GM20000 (cell line): ENCODE data around the gene INPP5E.
A peak's percentile ranks its signal among the peaks of the same experiment; 100 is the strongest.

Experiments
- DNase-seq: peaks from one replicate; pipeline ENCODE4 v3.0.0; 2012; ENCODE audit warnings: low spot score
- TF ChIP-seq, protein P1 (sequence below): IDR thresholded peaks from 2 replicates; pipeline ENCODE4 v1.5.1; 2012; ENCODE audit warnings: mild to moderate bottlenecking, control low read depth; ENCODE audit errors: extremely low read depth, missing control alignments

Gene INPP5E

DNA sequence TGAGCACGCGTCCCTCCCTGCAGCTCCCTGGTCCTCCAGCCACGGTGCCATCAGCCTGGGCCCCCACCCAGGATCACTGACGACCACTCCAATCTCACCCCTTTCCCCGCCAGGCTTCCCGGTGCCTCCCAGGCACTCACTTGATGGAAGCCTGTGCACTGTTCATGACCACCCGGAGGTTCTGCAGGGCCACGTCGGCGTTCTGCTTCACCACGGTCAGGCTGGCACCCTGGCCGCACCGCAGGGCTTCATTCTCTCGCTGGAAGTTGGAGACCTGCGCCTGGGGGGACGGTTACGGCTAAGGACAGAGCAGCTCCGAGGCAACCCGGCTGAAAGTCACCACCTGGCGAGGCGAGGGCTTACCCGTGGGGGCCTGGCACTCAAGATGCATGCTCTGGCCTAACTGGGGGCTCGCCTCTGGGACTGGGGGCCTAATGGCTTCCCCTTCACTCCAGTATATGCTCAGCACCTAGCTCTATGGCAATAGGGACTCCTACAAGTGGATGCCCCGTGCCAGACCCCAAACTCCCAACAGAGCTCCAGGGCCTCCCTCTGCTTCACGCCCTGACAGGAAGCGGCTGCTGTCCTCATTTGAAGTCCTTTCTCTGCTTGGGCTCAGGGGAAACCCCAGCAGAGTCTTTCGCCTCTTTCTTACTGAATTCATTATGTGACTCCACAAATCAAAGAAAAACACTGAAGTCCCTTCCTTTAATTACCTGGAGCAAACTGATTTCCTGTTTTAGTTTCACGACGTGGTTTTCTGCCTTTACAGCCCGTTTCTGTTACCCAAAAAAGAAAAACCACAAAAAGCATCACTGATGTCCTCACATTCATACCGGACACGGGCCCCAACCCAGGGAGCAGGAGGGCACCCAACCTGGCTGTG, 35.5 kb downstream of the INPP5E start:
- peak; percentile 79 for DNase-seq
- TF ChIP-seq, protein P1, sequence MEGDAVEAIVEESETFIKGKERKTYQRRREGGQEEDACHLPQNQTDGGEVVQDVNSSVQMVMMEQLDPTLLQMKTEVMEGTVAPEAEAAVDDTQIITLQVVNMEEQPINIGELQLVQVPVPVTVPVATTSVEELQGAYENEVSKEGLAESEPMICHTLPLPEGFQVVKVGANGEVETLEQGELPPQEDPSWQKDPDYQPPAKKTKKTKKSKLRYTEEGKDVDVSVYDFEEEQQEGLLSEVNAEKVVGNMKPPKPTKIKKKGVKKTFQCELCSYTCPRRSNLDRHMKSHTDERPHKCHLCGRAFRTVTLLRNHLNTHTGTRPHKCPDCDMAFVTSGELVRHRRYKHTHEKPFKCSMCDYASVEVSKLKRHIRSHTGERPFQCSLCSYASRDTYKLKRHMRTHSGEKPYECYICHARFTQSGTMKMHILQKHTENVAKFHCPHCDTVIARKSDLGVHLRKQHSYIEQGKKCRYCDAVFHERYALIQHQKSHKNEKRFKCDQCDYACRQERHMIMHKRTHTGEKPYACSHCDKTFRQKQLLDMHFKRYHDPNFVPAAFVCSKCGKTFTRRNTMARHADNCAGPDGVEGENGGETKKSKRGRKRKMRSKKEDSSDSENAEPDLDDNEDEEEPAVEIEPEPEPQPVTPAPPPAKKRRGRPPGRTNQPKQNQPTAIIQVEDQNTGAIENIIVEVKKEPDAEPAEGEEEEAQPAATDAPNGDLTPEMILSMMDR = no peak

DNA sequence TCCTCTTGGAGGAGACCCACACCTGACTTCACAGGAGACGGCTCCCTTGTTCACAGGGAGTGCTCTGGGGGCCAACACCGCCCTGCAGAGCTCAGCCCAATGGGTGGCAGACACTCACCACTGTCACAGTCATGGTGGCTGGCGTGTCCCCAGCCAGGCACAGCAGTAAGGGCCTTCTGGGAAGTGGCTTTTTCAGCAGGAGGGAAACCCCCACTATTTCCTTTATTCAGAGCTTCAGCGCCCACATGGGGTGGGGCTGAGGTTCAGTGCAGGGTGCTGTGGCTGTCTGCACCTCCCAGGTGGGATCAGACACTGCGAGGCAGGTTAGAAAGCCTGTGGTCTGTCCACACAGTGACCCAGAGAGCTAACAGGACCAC, 36.1 kb downstream of the INPP5E start:
- DNase-seq = peak; percentile 82
- TF ChIP-seq, protein P1 = no peak

DNA sequence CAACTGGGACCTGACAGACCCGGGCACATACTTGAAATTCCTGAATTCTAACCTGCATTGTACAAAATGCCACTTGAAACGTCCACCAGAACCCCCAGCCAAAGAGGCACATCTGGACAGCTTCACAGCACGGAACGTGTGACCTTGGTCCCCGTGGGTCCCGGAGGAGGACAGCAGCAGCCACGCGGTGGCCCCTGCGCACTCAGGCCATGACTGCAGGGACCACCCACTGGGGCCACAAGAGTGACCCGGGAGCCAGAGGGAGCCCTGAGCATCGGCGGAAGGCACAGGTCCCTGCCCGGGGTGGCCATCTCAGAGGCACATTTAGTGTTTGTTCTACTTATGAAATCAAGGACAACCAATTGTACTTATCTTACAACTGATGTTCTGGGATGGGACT, 37.6 kb downstream of the INPP5E start:
- no peak for DNase-seq
- TF ChIP-seq, protein P1 = no peak

DNA sequence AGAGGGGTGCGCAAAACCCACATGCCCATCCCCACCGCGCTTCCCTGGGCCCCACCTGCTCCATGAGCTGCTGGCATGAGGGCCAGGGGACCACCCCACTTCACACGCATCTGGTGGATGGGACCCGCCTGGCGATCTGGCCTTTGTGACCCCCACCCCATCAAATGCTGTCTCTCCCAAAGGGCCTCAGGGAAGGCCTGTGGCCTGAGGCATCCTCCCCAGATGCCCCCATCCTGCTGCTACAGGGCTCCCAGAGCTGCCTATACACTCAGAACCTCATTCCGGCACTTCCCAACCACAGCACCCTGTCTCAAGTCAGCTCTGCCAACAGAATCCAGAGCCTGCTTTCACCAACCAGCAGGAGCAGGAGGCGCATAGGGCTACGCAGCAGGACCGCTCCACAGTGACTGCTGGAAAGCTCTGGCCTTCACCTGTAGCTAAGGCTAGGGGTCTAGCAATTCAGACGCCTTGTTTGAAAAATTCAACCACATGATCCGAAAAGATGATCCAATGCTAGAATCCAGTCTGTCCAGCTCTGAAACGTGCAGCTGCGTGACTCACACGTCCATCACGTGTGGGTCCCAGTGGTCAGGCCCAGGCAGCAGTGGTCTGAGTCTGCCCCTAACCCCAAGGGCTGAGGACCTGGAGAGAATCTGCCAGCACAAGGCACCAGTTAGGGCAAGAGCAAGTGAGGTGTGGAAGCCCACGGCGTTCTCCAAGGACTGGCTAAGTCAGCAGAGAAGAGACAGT, 38.3 kb downstream of the INPP5E start:
- TF ChIP-seq, protein P1 = no peak
- no peak for DNase-seq

DNA sequence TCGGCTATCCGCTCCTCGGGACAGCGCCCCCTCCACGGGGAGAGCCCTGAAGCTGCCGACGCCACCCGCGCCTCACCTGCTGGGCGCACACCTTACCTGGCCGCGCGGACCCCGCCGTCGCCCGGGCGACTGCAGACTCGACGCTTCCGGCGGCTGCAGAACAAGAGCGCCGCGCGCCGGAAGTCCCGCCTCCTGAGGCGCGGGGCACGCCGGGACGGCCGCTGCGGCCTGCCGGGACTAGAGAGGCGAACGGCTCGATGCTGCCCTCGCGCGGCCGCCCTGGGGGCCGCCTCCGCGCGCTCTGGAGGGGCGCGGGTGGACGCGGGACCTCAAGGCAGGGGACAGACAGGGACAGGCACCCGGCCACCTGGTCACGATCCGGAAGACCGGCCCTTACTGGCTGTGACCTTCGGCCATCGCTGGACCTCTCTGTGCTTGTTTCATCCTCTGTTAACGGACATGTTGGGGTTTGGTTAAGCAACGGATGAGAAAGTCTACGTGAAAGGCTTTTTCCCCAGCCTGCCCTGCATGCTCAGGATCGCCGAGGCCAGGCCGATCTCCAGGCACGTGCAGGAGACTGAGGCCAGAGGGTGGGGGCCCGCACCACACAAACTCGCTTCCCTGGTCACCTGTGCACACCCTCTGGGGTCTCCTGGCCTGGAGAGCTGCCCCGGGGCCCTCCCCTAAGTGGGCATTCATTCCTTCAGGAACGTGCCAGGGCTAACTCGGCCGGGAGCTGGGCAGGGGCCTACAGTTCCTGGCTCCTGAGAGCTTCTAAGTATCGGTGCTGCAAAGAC, 39.4 kb downstream of the INPP5E start, which contains the start of gene SNAPC4:
SNAPC4 (minus strand) TSS at position 133 of the 797 bp plus-strand sequence. CDS start 1,742 bp downstream, outside the sequence.
- peak; percentile 99 for DNase-seq
- TF ChIP-seq, protein P1 = peak; percentile 95

DNA sequence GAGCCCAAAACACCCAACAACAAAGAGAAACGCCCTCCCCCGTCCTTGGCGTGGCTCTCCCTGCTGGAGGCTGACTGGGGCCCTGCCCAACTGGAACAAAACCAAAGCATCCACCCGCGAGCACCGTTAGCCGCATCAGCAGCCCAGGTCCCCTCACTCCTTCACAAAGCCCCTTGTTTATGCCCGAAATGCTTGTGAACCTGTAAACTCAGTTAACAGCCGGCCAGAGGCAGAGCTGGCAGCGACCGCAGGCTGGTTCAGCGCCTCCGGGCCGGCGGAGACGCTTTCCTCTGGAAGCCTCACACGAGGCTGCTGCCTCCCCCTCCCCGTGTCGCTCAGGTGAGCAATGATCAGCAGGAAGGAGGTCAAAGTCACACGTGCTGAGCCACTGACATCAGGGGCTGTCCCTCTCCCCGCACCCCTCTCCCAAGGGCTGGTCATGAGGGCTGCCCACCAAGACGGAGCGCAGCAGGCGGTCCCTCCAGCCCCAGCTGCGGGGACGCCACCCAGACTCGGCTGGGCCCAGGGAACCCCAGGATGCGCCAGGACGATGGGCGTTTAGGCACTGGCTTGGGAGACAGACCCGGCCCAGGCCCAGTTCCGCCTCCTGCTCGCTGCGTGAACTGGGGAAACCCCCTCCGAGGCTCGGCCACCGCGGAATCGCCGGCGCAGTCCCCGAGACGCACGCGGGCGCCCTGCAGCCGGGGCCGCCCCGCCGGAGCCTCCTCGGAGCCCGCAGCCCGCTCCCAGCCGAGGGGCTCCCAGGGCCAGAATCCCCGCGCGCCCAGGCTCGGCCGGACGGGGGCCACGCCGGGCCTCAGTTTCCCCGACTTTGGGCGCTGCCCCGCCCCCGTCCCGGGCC, 40.2 kb downstream of the INPP5E start:
- DNase-seq = peak; percentile 74

More for the DNA sequence above, 40.2 kb downstream of the INPP5E start:
- TF ChIP-seq, protein P1 = no peak
